Measurements from ENCODE around the gene KLHDC7A. TPM values are rescaled to one million over a fixed set of nuclear protein-coding genes. Genes with fewer than 3 reads are reported as not detected.

KLHDC7A gene
- total RNA-seq, 1 experiment from 2014 or later: 0.20 TPM

GRCh38 chr1:18443587-18444520, 36.9 kb upstream of the KLHDC7A start:
- Histone ChIP-seq H3K27ac (no peak overlapping the region), H2AFZ (no peak overlapping the region), H3K9me2 (ENCODE audit: insufficient read depth) (no peaks in the 10 kb centered on the region), H3K27me3 (ENCODE audit: insufficient read depth, low read depth) (no peaks in the 10 kb centered on the region), H3K4me1 (replicated peaks; ENCODE audit: insufficient read depth) (peaks cover 22% of the 10 kb centered on the region), H4K20me1 (ENCODE audit: insufficient read depth) (no peaks in the 10 kb centered on the region), H3K79me2 (ENCODE audit: low read depth) (no peaks in the 10 kb centered on the region), H3K4me3 (no peak overlapping the region), H3K36me3 (ENCODE audit: low read depth) (no peaks in the 10 kb centered on the region), H3K4me2 (no peak overlapping the region), H3F3A (ENCODE audit: insufficient read depth, low read depth) (peaks cover 5% of the 10 kb centered on the region; the same call in 1 of the 2 replicates), H3K9me3 (ENCODE audit: insufficient read depth, low read depth) (no peaks in the 10 kb centered on the region)
- no peak for TF ChIP-seq EZH2 (IDR thresholded peaks at IDR 0.05; ENCODE audit: low read depth)
- TF ChIP-seq, protein P1, sequence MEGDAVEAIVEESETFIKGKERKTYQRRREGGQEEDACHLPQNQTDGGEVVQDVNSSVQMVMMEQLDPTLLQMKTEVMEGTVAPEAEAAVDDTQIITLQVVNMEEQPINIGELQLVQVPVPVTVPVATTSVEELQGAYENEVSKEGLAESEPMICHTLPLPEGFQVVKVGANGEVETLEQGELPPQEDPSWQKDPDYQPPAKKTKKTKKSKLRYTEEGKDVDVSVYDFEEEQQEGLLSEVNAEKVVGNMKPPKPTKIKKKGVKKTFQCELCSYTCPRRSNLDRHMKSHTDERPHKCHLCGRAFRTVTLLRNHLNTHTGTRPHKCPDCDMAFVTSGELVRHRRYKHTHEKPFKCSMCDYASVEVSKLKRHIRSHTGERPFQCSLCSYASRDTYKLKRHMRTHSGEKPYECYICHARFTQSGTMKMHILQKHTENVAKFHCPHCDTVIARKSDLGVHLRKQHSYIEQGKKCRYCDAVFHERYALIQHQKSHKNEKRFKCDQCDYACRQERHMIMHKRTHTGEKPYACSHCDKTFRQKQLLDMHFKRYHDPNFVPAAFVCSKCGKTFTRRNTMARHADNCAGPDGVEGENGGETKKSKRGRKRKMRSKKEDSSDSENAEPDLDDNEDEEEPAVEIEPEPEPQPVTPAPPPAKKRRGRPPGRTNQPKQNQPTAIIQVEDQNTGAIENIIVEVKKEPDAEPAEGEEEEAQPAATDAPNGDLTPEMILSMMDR (conservative IDR thresholded peaks at IDR 0.05): no peak
- POLR2A ChIA-PET (ENCODE audit: unreplicated experiment): no interaction called here
- no peak for DNase-seq
- intact Hi-C loops (cut with micrococcal nuclease; ENCODE audit: unreplicated experiment): no loop called here
- CTCF ChIA-PET: no interaction called here
- BruUV-seq (replicated peaks): no TSS peak

- H3K9me3 ChIP-seq (ENCODE audit: insufficient read depth, low read depth): no peaks in the 10 kb centered on the region
- no peak overlapping the region for H3K4me2 ChIP-seq
- H3K79me2 ChIP-seq (ENCODE audit: low read depth): no peaks in the 10 kb centered on the region
- H3K9me2 ChIP-seq (ENCODE audit: insufficient read depth): no peaks in the 10 kb centered on the region
- ChIA-PET POLR2A (ENCODE audit: unreplicated experiment) (no interaction called here), CTCF (no interaction called here)
- H4K20me1 ChIP-seq (ENCODE audit: insufficient read depth): no peaks in the 10 kb centered on the region
- H2AFZ ChIP-seq: no peak overlapping the region
- TF ChIP-seq EZH2 (IDR thresholded peaks at IDR 0.05; ENCODE audit: low read depth): no peak
- no peak overlapping the region for H3K27ac ChIP-seq
- intact Hi-C loops (cut with micrococcal nuclease; ENCODE audit: unreplicated experiment): no loop called here
- no peaks in the 10 kb centered on the region for H3K27me3 ChIP-seq (ENCODE audit: insufficient read depth, low read depth)
- peaks cover 19% of the 10 kb centered on the region for H3K4me1 ChIP-seq (replicated peaks; ENCODE audit: insufficient read depth)
- no peak overlapping the region for H3K4me3 ChIP-seq
- H3K36me3 ChIP-seq (ENCODE audit: low read depth): no peaks in the 10 kb centered on the region
- DNase-seq: no peak
- peaks cover 5% of the 10 kb centered on the region; the same call in 1 of the 2 replicates for H3F3A ChIP-seq (ENCODE audit: insufficient read depth, low read depth)
- no TSS peak for BruUV-seq (replicated peaks)
These were observed 36.2 kb upstream of the KLHDC7A start for GRCh38 chr1:18444563-18444962.

DNA sequence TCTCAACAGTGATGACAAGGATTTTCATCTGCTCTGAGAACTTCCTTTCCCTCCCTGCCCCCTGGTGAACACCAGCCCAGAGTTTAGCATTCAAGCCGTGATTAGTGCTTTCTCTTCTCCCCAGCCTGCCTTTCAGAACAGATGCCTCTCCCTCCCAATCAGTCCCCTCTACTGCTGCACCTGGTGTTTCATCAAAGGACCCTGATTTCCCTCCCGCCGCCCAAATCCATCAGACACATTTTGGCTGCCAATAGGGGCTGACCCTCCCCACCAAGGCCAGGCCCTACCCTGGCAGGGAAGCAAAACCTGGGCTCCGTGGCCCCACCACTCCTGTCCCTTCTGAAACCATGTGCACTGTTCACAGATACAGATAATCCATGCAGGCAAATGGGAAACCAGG, 34.0 kb upstream of the KLHDC7A start:
- H3K9me3 ChIP-seq (ENCODE audit: insufficient read depth, low read depth): no peaks in the 10 kb centered on the region
- ChIA-PET CTCF (no interaction called here), POLR2A (ENCODE audit: unreplicated experiment) (no interaction called here)
- DNase-seq: peak in 1 of 2 experiments; percentile 38
- no peak overlapping the region for H3K4me3 ChIP-seq
- intact Hi-C loops (cut with micrococcal nuclease; ENCODE audit: unreplicated experiment): no loop called here
- no TSS peak for BruUV-seq (replicated peaks)
- no peak overlapping the region for H3K4me2 ChIP-seq
- no peaks in the 10 kb centered on the region for H3K27me3 ChIP-seq (ENCODE audit: insufficient read depth, low read depth)
- no peaks in the 10 kb centered on the region for H3K79me2 ChIP-seq (ENCODE audit: low read depth)
- H3K36me3 ChIP-seq (ENCODE audit: low read depth): no peaks in the 10 kb centered on the region
- no peaks in the 10 kb centered on the region; the same call in 1 of the 2 replicates for H3K4me1 ChIP-seq (replicated peaks; ENCODE audit: insufficient read depth)
- H3K9me2 ChIP-seq (ENCODE audit: insufficient read depth): no peaks in the 10 kb centered on the region
- H3K27ac ChIP-seq: no peak overlapping the region
- H2AFZ ChIP-seq: no peak overlapping the region
- TF ChIP-seq EZH2 (IDR thresholded peaks at IDR 0.05; ENCODE audit: low read depth): no peak
- TF ChIP-seq, protein P1 (conservative IDR thresholded peaks at IDR 0.05): no peak
- H3F3A ChIP-seq (ENCODE audit: insufficient read depth, low read depth): no peaks in the 10 kb centered on the region
- H4K20me1 ChIP-seq (ENCODE audit: insufficient read depth): no peaks in the 10 kb centered on the region

Data from PC-9 (cell line).